ENCODE data around the gene MACROD2.

DNA sequence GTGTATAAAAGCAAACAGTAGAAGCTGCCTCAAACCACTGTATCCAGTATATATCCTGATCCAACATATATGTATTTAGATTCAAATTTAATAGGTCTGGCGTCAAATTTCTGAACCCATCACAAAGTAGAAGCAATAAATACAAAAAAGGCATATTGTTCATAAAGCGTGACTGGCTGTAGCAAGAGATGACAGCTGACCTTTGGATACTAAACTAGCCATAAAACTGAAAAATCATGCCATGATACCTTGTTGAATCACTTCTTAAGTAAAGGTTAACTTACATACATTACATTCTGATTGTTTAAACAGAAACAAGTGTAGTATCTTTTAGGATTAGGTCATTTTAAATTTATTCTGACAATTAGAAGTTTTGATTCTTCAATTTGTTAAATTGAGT, 714.1 kb downstream of the MACROD2 start:
- TF ChIP-seq JUND (IDR thresholded peaks at IDR 0.05), result no peak
- TF ChIP-seq, protein P1, sequence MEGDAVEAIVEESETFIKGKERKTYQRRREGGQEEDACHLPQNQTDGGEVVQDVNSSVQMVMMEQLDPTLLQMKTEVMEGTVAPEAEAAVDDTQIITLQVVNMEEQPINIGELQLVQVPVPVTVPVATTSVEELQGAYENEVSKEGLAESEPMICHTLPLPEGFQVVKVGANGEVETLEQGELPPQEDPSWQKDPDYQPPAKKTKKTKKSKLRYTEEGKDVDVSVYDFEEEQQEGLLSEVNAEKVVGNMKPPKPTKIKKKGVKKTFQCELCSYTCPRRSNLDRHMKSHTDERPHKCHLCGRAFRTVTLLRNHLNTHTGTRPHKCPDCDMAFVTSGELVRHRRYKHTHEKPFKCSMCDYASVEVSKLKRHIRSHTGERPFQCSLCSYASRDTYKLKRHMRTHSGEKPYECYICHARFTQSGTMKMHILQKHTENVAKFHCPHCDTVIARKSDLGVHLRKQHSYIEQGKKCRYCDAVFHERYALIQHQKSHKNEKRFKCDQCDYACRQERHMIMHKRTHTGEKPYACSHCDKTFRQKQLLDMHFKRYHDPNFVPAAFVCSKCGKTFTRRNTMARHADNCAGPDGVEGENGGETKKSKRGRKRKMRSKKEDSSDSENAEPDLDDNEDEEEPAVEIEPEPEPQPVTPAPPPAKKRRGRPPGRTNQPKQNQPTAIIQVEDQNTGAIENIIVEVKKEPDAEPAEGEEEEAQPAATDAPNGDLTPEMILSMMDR (IDR thresholded peaks at IDR 0.05; ENCODE audit: low read depth, low read length, missing input control), result no peak
- TF ChIP-seq, protein P2, sequence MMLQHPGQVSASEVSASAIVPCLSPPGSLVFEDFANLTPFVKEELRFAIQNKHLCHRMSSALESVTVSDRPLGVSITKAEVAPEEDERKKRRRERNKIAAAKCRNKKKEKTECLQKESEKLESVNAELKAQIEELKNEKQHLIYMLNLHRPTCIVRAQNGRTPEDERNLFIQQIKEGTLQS (IDR thresholded peaks at IDR 0.05), result no peak
- TF ChIP-seq RAD21 (IDR thresholded peaks at IDR 0.05), result no peak
- TF ChIP-seq, protein P3, sequence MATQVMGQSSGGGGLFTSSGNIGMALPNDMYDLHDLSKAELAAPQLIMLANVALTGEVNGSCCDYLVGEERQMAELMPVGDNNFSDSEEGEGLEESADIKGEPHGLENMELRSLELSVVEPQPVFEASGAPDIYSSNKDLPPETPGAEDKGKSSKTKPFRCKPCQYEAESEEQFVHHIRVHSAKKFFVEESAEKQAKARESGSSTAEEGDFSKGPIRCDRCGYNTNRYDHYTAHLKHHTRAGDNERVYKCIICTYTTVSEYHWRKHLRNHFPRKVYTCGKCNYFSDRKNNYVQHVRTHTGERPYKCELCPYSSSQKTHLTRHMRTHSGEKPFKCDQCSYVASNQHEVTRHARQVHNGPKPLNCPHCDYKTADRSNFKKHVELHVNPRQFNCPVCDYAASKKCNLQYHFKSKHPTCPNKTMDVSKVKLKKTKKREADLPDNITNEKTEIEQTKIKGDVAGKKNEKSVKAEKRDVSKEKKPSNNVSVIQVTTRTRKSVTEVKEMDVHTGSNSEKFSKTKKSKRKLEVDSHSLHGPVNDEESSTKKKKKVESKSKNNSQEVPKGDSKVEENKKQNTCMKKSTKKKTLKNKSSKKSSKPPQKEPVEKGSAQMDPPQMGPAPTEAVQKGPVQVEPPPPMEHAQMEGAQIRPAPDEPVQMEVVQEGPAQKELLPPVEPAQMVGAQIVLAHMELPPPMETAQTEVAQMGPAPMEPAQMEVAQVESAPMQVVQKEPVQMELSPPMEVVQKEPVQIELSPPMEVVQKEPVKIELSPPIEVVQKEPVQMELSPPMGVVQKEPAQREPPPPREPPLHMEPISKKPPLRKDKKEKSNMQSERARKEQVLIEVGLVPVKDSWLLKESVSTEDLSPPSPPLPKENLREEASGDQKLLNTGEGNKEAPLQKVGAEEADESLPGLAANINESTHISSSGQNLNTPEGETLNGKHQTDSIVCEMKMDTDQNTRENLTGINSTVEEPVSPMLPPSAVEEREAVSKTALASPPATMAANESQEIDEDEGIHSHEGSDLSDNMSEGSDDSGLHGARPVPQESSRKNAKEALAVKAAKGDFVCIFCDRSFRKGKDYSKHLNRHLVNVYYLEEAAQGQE (IDR thresholded peaks at IDR 0.05), result no peak
- TF ChIP-seq, protein P4, sequence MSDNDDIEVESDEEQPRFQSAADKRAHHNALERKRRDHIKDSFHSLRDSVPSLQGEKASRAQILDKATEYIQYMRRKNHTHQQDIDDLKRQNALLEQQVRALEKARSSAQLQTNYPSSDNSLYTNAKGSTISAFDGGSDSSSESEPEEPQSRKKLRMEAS (IDR thresholded peaks at IDR 0.05), result no peak
- TF ChIP-seq TAF1 (conservative IDR thresholded peaks at IDR 0.05), result no peak
- TF ChIP-seq, protein P5, sequence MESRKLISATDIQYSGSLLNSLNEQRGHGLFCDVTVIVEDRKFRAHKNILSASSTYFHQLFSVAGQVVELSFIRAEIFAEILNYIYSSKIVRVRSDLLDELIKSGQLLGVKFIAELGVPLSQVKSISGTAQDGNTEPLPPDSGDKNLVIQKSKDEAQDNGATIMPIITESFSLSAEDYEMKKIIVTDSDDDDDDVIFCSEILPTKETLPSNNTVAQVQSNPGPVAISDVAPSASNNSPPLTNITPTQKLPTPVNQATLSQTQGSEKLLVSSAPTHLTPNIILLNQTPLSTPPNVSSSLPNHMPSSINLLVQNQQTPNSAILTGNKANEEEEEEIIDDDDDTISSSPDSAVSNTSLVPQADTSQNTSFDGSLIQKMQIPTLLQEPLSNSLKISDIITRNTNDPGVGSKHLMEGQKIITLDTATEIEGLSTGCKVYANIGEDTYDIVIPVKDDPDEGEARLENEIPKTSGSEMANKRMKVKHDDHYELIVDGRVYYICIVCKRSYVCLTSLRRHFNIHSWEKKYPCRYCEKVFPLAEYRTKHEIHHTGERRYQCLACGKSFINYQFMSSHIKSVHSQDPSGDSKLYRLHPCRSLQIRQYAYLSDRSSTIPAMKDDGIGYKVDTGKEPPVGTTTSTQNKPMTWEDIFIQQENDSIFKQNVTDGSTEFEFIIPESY (IDR thresholded peaks at IDR 0.05), result no peak
- TF ChIP-seq YY1 (IDR thresholded peaks at IDR 0.05), result no peak
- no peak for TF ChIP-seq RXRA (IDR thresholded peaks at IDR 0.05)

Measured in liver (tissue), 3 donors.